IPS-15b (cell line): ENCODE results near the gene OR4C12.
"Not testable (repeated sequence)": the region's sequence is repeated elsewhere in the genome, so short reads cannot be mapped to it uniquely, and the experiment has no call there.

ENCODE experiments used
- H3K27me3 ChIP-seq: one replicate; pipeline ENCODE4 v1.6.1; 2013; ENCODE audit warnings: low read length; ENCODE audit not compliant: control insufficient read depth, insufficient read depth
- H3K36me3 ChIP-seq: one replicate; pipeline ENCODE4 v1.6.1; 2013; ENCODE audit warnings: low read length; ENCODE audit not compliant: control insufficient read depth, insufficient read depth
- H3K4me1 ChIP-seq: one replicate; pipeline ENCODE4 v1.6.1; 2013; ENCODE audit warnings: mild to moderate bottlenecking, low read length; ENCODE audit not compliant: control insufficient read depth, insufficient read depth
- H3K4me3 ChIP-seq: one replicate; pipeline ENCODE4 v1.5.1; 2013; ENCODE audit warnings: low read depth, low read length
- H3K9ac ChIP-seq: one replicate; pipeline ENCODE4 v1.6.1; 2013; ENCODE audit warnings: low read depth, mild to moderate bottlenecking, low read length
- H3K9me3 ChIP-seq: one replicate; pipeline ENCODE4 v1.6.1; 2013; ENCODE audit warnings: mild to moderate bottlenecking, low read length; ENCODE audit not compliant: control insufficient read depth, insufficient read depth

The OR4C12 gene

GRCh38 chr11:49982435-49982834 lies at the start of gene OR4C12:
TSS of gene OR4C12 (minus strand) at chr11:49982535. CDS start at chr11:49982501, 34 bp downstream.
- H3K27me3 ChIP-seq, H3K9me3 ChIP-seq, H3K36me3 ChIP-seq, H3K9ac ChIP-seq, H3K4me1 ChIP-seq, H3K4me3 ChIP-seq: not testable (repeated sequence)

DNA sequence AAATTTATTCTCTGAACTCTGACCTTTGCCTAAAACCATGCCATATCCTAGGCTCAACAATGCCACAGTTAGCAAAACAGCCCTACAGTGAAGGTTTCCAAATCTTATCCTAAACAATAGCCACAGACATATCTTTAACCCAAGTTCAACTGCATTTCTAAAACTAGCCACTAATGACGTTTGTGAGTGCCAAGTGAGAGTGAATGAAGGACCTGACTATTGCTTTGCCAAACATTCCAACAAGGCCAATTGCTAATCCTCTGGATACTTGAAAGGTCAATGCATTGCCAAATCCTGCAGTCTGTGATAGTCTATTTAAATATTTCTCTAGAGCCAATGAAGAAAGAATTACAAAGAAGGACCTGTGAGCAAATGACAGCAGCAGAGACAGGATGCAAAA lies 47.9 kb upstream of the OR4C12 start:
- Histone ChIP-seq H3K36me3 (no peaks in the 10 kb centered on the region), H3K9me3 (peaks cover 14% of the 10 kb centered on the region), H3K27me3 (no peaks in the 10 kb centered on the region), H3K4me3 (no peak overlapping the region), H3K9ac (no peak overlapping the region), H3K4me1 (no peaks in the 10 kb centered on the region)

DNA sequence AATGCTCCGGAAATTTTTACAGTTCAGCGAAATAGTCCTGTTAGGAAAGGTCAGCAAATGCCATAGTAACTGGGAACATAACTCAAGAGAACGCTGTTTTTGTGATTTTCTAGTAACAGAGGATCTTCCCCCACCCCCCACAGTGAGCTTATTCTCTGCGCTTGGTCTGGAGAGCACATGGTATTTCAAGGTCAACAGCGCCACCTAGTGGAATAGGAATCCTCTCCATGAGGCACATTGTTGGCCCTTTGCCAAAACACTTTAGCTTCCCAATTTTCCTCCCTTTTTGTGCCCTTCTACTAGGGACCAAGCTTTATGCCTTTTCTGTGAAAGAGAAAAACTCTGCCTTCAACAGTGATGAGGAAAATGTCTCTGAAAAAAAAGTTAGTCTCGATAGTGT lies 13.2 kb upstream of the OR4C12 start:
- Histone ChIP-seq H3K36me3 (no peaks in the 10 kb centered on the region), H3K4me3 (no peak overlapping the region), H3K4me1 (no peaks in the 10 kb centered on the region), H3K9ac (no peak overlapping the region), H3K27me3 (no peaks in the 10 kb centered on the region), H3K9me3 (peaks cover 9% of the 10 kb centered on the region)

- not testable (repeated sequence) for H3K9me3 ChIP-seq, H3K4me1 ChIP-seq, H3K9ac ChIP-seq, H3K36me3 ChIP-seq, H3K4me3 ChIP-seq, H3K27me3 ChIP-seq
These were observed 8.9 kb downstream of the OR4C12 start for GRCh38 chr11:49973439-49973838.

DNA sequence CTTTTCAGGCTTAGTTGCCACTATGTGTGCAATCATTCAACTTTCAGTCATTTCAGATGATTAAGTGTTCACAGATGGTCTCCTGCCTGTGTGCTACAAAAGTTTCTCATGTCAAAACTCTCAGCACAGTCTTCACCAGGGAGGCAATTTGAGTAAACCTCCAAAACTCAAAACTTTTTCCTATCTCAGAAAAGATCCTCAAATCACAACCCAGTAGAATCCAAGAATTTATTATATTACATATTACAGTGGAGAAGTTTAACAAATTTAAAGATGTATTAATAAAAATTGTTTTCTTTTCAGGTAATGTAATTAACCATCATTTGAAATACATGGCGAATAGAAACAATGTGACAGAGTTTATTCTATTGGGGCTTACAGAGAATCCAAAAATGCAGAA lies 30.2 kb downstream of the OR4C12 start, which contains the start of gene OR4C13:
Gene OR4C13, plus strand, starts transcription at position 301 of the 400 bp plus-strand sequence. Its CDS starts 32 bp downstream, at position 333.
- H3K36me3 ChIP-seq = no peaks in the 10 kb centered on the region
- H3K27me3 ChIP-seq = no peaks in the 10 kb centered on the region
- H3K4me3 ChIP-seq = no peak within 1 kb of the TSS
- no peak within 1 kb of the TSS for H3K9ac ChIP-seq
- H3K4me1 ChIP-seq = no peaks in the 10 kb centered on the region
- no peaks in the 10 kb centered on the region for H3K9me3 ChIP-seq

DNA sequence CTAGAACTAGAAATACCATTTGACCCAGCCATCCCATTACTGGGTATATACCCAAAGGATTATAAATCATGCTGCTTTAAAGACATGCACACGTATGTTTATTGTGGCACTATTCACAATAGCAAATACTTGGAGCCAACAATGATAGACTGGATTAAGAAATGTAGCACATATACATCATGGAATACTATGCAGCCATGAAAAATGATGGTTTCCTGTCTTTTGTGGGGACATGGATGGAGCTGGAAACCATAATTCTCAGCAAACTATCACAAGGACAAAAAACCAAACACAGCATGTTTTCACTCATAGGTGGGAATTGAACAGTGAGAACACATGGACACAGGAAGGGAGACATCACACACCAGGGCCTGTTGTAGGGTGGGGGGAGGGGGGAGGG lies 33.6 kb downstream of the OR4C12 start:
- not testable (repeated sequence) for H3K27me3 ChIP-seq, H3K4me1 ChIP-seq, H3K9ac ChIP-seq, H3K36me3 ChIP-seq, H3K4me3 ChIP-seq, H3K9me3 ChIP-seq
